Panc1 (cell line): Measurements from ENCODE around the gene RPSA. TPM values are rescaled to one million over a fixed set of nuclear protein-coding genes. Genes with fewer than 3 reads are reported as not detected.
A peak's percentile ranks its signal among the peaks of the same experiment; 100 is the strongest.

Experiments used
- ATAC-seq: fragments of 200-7000 bp; cut with Tn5 transposase; 2 replicates; pipeline ENCODE4 v1.9.1; 2020; ENCODE audit warnings: mild to moderate bottlenecking, moderate library complexity
- BruUV-seq: library from RNA; stranded (reverse); fragments of 400-500 nt; replicated peaks from 2 replicates; lab custom pipeline; 2021; lab: Mats Ljungman, UMichigan
- CTCF ChIA-PET: fragments of 300-600 bp; sonication (Branson Sonifier 250); formaldehyde crosslinking; loops from one replicate; lab custom pipeline; 2022; ENCODE audit warnings: antibody characterized with exemption; lab: Charles Lee
- POLR2A ChIA-PET: fragments of 300-600 bp; sonication (Branson Sonifier 250); formaldehyde crosslinking; loops from one replicate; lab custom pipeline; 2022; ENCODE audit warnings: antibody characterized with exemption; lab: Charles Lee
- DNase-seq: peaks from one replicate; pipeline ENCODE4 v3.0.0-alpha.2; 2010; ENCODE audit warnings: low read depth, low spot score
- H3K27ac ChIP-seq: 2 replicates; pipeline ENCODE4 v1.5.1; 2011; ENCODE audit warnings: mild to moderate bottlenecking, low read length, inconsistent platforms
- H3K27me3 ChIP-seq: fragments of 200-500 bp; sonication (Bioruptor generic); 2 replicates; pipeline ENCODE4 v1.6.0; 2014; ENCODE audit warnings: low read length, inconsistent platforms; ENCODE audit not compliant: control insufficient read depth, insufficient read depth
- H3K36me3 ChIP-seq: fragments of 200-500 bp; sonication (Bioruptor generic); 2 replicates; pipeline ENCODE4 v1.5.1; 2014; ENCODE audit warnings: inconsistent platforms, mild to moderate bottlenecking, low read length, moderate library complexity; ENCODE audit not compliant: control insufficient read depth, insufficient read depth
- H3K4me1 ChIP-seq: 2 replicates; pipeline ENCODE4 v1.5.1; 2011; ENCODE audit warnings: inconsistent platforms, mild to moderate bottlenecking, low read length, moderate library complexity; ENCODE audit not compliant: control insufficient read depth, insufficient read depth
- H3K4me3 ChIP-seq, 2 experiments: 2 replicates each; pipeline ENCODE4 v1.5.1; 2011 to 2012; ENCODE audit warnings: low read depth in 2 of 2, low read length in 2 of 2, mild to moderate bottlenecking in 2 of 2, inconsistent platforms in 1 of 2, moderate library complexity in 1 of 2
- H3K9me3 ChIP-seq: fragments of 200-500 bp; sonication (Bioruptor generic); 2 replicates; pipeline ENCODE4 v1.5.1; 2014; ENCODE audit warnings: low read depth, mild to moderate bottlenecking, inconsistent platforms, low read length, moderate library complexity; ENCODE audit not compliant: control insufficient read depth, insufficient read depth
- CTCF ChIP-seq: fragments of 450-650 bp; IDR thresholded peaks from 2 replicates; pipeline ENCODE4 v1.5.1; 2017; ENCODE audit warnings: mild to moderate bottlenecking
- POLR2AphosphoS5 ChIP-seq: IDR thresholded peaks from 2 replicates; pipeline ENCODE4 v1.6.1; 2012; ENCODE audit warnings: mild to moderate bottlenecking, low read depth, low read length, moderate library complexity
- REST ChIP-seq, 2 experiments: IDR thresholded peaks; 2 replicates each; pipeline ENCODE4 v1.6.1; 2011 to 2012; ENCODE audit warnings: low read depth in 2 of 2, control low read depth in 1 of 2, low read length in 1 of 2, mild to moderate bottlenecking in 1 of 2, moderate library complexity in 1 of 2; ENCODE audit not compliant: insufficient read depth in 1 of 2
- SIN3A ChIP-seq: IDR thresholded peaks from 2 replicates; pipeline ENCODE4 v1.6.1; 2012; ENCODE audit warnings: low read depth, mild to moderate bottlenecking, low read length, moderate library complexity, borderline replicate concordance; ENCODE audit not compliant: insufficient read depth
- TCF7L2 ChIP-seq: IDR thresholded peaks from 2 replicates; pipeline ENCODE4 v1.6.1; 2011; ENCODE audit warnings: mild to moderate bottlenecking, low read depth, low read length, inconsistent platforms
- in situ Hi-C: cut with HindIII; loops from 2 replicates; pipeline ENCODE4 v1.10.0; 2016; ENCODE audit warnings: low sequenced_read_pairs, low pct_unique_long_range_greater_than_20kb
- intact Hi-C: fragments of 100-400 bp; cut with micrococcal nuclease; formaldehyde crosslinking; loops from one replicate; pipeline ENCODE4 v1.10.0; 2022; ENCODE audit not compliant: unreplicated experiment
- total RNA-seq: library from RNA; stranded (reverse); gene quantifications from one replicate; pipeline ENCODE4 v1.2.1, GENCODE V29; 2021; ENCODE audit not compliant: unreplicated experiment

Gene RPSA
- total RNA-seq, 1 experiment from 2014 or later = 856 TPM

GRCh38 chr3:39409514-39410136, 3.1 kb downstream of the RPSA start:
- ATAC-seq (no peak), DNase-seq (no peak)
- H3K4me3 ChIP-seq = no peak overlapping the region
- ChIA-PET POLR2A (interaction anchor here (0.5 kb wide), 1 partner anchor 21 kb away, joined by 3 read pairs; no protein-coding TSS in a partner anchor), CTCF (interaction anchor here (0.6 kb wide), 1 partner anchor 15 kb away, joined by 3 read pairs; no protein-coding TSS in a partner anchor)
- peaks cover 14% of the 10 kb centered on the region for H3K4me1 ChIP-seq
- intact Hi-C loops = no loop called here
- peak overlapping the region; percentile 54; the same call in 1 of the 2 replicates for H3K27ac ChIP-seq
- TF ChIP-seq POLR2AphosphoS5 = no peak
- no peak for TF ChIP-seq CTCF
- no peak for TF ChIP-seq TCF7L2
- no peak for TF ChIP-seq REST (IDR thresholded peaks at IDR 0.05; ENCODE audit: insufficient read depth in 1 of 2, low read depth in 2 of 2, low read length in 1 of 2)
- TF ChIP-seq SIN3A = no peak
- peaks cover 36% of the 10 kb centered on the region for H3K36me3 ChIP-seq
- H3K9me3 ChIP-seq = no peaks in the 10 kb centered on the region
- no peaks in the 10 kb centered on the region for H3K27me3 ChIP-seq
- in situ Hi-C loops = no loop called here
- BruUV-seq = no TSS peak

GRCh38 chr3:39410893-39411292, 4.4 kb downstream of the RPSA start:
- Histone ChIP-seq H3K27ac (no peak overlapping the region), H3K4me3 (no peak overlapping the region), H3K9me3 (no peaks in the 10 kb centered on the region), H3K36me3 (peaks cover 36% of the 10 kb centered on the region), H3K4me1 (peaks cover 14% of the 10 kb centered on the region), H3K27me3 (no peaks in the 10 kb centered on the region)
- POLR2A ChIA-PET = no interaction called here
- in situ Hi-C loops (no loop called here), intact Hi-C loops (no loop called here)
- CTCF ChIA-PET = no interaction called here
- TF ChIP-seq TCF7L2 (no peak), POLR2AphosphoS5 (no peak)
- DNase-seq (no peak), ATAC-seq (no peak)
- BruUV-seq = no TSS peak

- no TSS peak for BruUV-seq
- ChIA-PET POLR2A (no interaction called here), CTCF (no interaction called here)
- peaks cover 28% of the 10 kb centered on the region for H3K36me3 ChIP-seq
- no peaks in the 10 kb centered on the region for H3K9me3 ChIP-seq
- DNase-seq (no peak), ATAC-seq (no peak)
- TF ChIP-seq REST (IDR thresholded peaks at IDR 0.05; ENCODE audit: insufficient read depth in 1 of 2, low read depth in 2 of 2, low read length in 1 of 2) = no peak
- no peak for TF ChIP-seq SIN3A
- no peak for TF ChIP-seq CTCF
- TF ChIP-seq POLR2AphosphoS5 = no peak; the same call in 1 of the 2 replicates
- no peak for TF ChIP-seq TCF7L2
- H3K27me3 ChIP-seq = no peaks in the 10 kb centered on the region
- H3K4me1 ChIP-seq = peaks cover 14% of the 10 kb centered on the region
- intact Hi-C loops = no loop called here
- no peak overlapping the region for H3K27ac ChIP-seq
- in situ Hi-C loops = no loop called here
- no peak overlapping the region for H3K4me3 ChIP-seq
Observed at GRCh38 chr3:39412668-39413260, 6.2 kb downstream of the RPSA start.
